Measurements from ENCODE around the gene NPIPA5. TPM values are rescaled to one million over a fixed set of nuclear protein-coding genes. Genes with fewer than 3 reads are reported as not detected.
"Not testable (repeated sequence)": the region's sequence is repeated elsewhere in the genome, so short reads cannot be mapped to it uniquely, and the experiment has no call there.

Gene NPIPA5
- total and polyA plus RNA-seq, 5 donors, result 5.0 to 18.5 (median 7.3) TPM

DNA sequence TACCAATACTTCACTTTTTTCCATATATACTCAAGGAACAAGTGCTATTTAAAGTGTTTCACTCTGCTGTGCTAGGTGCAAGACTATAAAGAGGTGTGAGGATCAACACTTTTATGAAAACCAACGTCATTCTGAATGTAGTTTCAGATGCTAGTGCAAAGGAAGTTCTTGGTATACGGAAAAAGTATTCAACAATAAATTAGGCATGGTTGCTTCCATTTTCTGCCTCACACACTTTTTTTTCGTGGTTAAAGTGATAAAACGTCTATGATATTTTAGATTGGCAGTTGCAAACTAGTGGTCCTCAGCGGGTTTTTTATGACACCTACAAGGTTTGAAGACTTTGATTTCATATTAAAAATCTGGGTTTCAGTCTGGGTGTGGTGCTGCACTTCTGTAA, 11.8 kb upstream of the NPIPA5 start:
- DNase-seq; ATAC-seq; intact Hi-C loops (cut with DNase I); H3K27ac ChIP-seq (ENCODE audit: low read length); H3K4me1 ChIP-seq (ENCODE audit: control insufficient read depth, insufficient read depth, low read length); H3K9me3 ChIP-seq (ENCODE audit: control insufficient read depth, low read length); H3K4me3 ChIP-seq (ENCODE audit: low read length); H3K27me3 ChIP-seq (ENCODE audit: control insufficient read depth, insufficient read depth): not testable (repeated sequence)
- WGBS, result 74% methylated on average over 5 of the region's 5 CpGs

- H3K4me3 ChIP-seq (ENCODE audit: low read length); DNase-seq; H3K9me3 ChIP-seq (ENCODE audit: control insufficient read depth, low read length); H3K27me3 ChIP-seq (ENCODE audit: control insufficient read depth, insufficient read depth); intact Hi-C loops (cut with DNase I); ATAC-seq; H3K4me1 ChIP-seq (ENCODE audit: control insufficient read depth, insufficient read depth, low read length); H3K27ac ChIP-seq (ENCODE audit: low read length): not testable (repeated sequence)
- 77% methylated on average over 6 of the region's 6 CpGs for WGBS
Observed at GRCh38 chr16:15388060-15388459, 10.0 kb upstream of the NPIPA5 start.

- intact Hi-C loops (cut with DNase I); H3K9me3 ChIP-seq (ENCODE audit: control insufficient read depth, low read length); ATAC-seq; H3K27ac ChIP-seq (ENCODE audit: low read length); H3K4me3 ChIP-seq (ENCODE audit: low read length); H3K27me3 ChIP-seq (ENCODE audit: control insufficient read depth, insufficient read depth); H3K4me1 ChIP-seq (ENCODE audit: control insufficient read depth, insufficient read depth, low read length); DNase-seq: not testable (repeated sequence)
- WGBS, result 46% methylated on average over 3 of the region's 3 CpGs
Observed at GRCh38 chr16:15382810-15383209, 4.7 kb upstream of the NPIPA5 start.

DNA sequence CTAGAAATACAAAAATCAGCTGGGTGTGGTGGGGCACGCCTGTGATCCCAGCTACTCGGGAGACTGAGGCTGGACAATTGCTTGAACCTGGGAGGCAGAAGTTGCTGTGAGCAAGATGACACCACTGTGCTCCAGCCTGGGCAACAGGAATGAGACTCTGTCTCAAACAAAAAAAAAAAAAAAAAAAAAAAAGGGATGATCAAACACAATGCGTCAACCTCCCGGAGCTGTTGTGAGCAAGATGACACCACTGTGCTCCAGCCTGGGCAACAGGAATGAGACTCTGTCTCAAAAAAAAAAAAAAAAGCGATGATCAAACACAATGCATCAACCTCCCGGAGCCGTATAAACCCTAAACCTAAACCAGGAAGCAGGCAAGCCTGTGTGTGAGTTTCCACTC, 20.6 kb downstream of the NPIPA5 start:
- WGBS, result 81% methylated on average over 3 of the region's 7 CpGs
- H3K27ac ChIP-seq (ENCODE audit: low read length); DNase-seq; intact Hi-C loops (cut with DNase I); H3K4me3 ChIP-seq (ENCODE audit: low read length); H3K9me3 ChIP-seq (ENCODE audit: control insufficient read depth, low read length); H3K27me3 ChIP-seq (ENCODE audit: control insufficient read depth, insufficient read depth); ATAC-seq; H3K4me1 ChIP-seq (ENCODE audit: control insufficient read depth, insufficient read depth, low read length): not testable (repeated sequence)

GRCh38 chr16:15354846-15355245, 23.2 kb downstream of the NPIPA5 start:
- H3K4me1 ChIP-seq (ENCODE audit: control insufficient read depth, insufficient read depth, low read length); ATAC-seq; H3K4me3 ChIP-seq (ENCODE audit: low read length); H3K9me3 ChIP-seq (ENCODE audit: control insufficient read depth, low read length); H3K27ac ChIP-seq (ENCODE audit: low read length); intact Hi-C loops (cut with DNase I); DNase-seq; H3K27me3 ChIP-seq (ENCODE audit: control insufficient read depth, insufficient read depth): not testable (repeated sequence)
- WGBS, result no CpG with 5 or more reads among the region's 2 CpGs

GRCh38 chr16:15352852-15353251, 25.2 kb downstream of the NPIPA5 start:
- H3K4me1 ChIP-seq (ENCODE audit: control insufficient read depth, insufficient read depth, low read length); ATAC-seq; intact Hi-C loops (cut with DNase I); H3K27me3 ChIP-seq (ENCODE audit: control insufficient read depth, insufficient read depth); H3K9me3 ChIP-seq (ENCODE audit: control insufficient read depth, low read length); H3K4me3 ChIP-seq (ENCODE audit: low read length); H3K27ac ChIP-seq (ENCODE audit: low read length); DNase-seq: not testable (repeated sequence)
- WGBS, result 67% methylated on average over 1 of the region's 3 CpGs

- peak in 1 of 2 donors; percentile 45 for ATAC-seq
- H3K27me3 ChIP-seq (ENCODE audit: control insufficient read depth, insufficient read depth); DNase-seq; intact Hi-C loops (cut with DNase I); H3K4me1 ChIP-seq (ENCODE audit: control insufficient read depth, insufficient read depth, low read length); H3K4me3 ChIP-seq (ENCODE audit: low read length); H3K27ac ChIP-seq (ENCODE audit: low read length); H3K9me3 ChIP-seq (ENCODE audit: control insufficient read depth, low read length): not testable (repeated sequence)
- no CpG with 5 or more reads among the region's 5 CpGs for WGBS
Observed at GRCh38 chr16:15351745-15352144, 26.3 kb downstream of the NPIPA5 start.

DNA sequence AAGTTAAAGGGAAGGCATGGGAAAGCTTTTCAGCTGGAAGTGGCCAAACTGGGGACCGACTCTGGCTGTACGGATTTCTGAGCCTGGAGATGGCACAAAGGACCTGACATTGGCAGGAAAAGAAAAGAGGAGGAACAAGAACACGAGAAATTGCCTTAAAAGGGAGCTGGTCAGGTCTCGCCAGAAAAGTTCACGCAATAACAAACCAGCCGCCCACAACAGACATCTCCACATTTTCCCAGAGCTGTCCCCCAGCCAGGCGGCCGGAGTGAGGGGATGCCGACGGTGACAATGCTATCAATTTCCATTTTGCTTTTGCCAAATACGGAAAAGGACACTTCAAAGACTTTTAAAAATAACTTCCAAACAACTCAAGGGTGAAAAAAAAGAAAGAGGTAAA, 26.8 kb downstream of the NPIPA5 start:
- H3K27ac ChIP-seq (ENCODE audit: low read length); H3K9me3 ChIP-seq (ENCODE audit: control insufficient read depth, low read length); H3K4me1 ChIP-seq (ENCODE audit: control insufficient read depth, insufficient read depth, low read length); H3K4me3 ChIP-seq (ENCODE audit: low read length); H3K27me3 ChIP-seq (ENCODE audit: control insufficient read depth, insufficient read depth); intact Hi-C loops (cut with DNase I): not testable (repeated sequence)
- ATAC-seq, result peak; percentile 59
- WGBS, result no CpG with 5 or more reads among the region's 11 CpGs
- peak in 2 of 3 donors; percentile 11 to 37 for DNase-seq

DNA sequence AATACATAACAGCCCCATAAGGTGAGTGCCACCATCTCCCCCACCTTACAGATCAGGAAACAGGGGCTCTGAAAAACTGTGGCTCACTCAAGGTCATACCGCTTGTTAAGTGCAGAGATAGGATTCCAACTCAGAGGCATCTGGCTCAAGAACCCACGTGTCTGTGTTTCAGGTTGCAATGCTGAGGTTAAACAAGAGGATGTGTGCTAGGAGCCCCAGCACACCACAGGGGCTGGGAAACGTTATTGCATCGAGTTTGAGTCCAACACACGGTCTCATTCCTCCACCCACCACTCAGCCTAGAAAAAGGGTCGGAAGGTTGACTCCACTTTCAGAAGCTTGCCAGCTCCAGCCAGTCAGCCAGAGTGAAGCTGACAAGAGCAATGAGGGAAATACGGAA, 29.4 kb downstream of the NPIPA5 start:
- DNase-seq; H3K27ac ChIP-seq (ENCODE audit: low read length); intact Hi-C loops (cut with DNase I); H3K4me3 ChIP-seq (ENCODE audit: low read length); H3K4me1 ChIP-seq (ENCODE audit: control insufficient read depth, insufficient read depth, low read length); H3K27me3 ChIP-seq (ENCODE audit: control insufficient read depth, insufficient read depth); H3K9me3 ChIP-seq (ENCODE audit: control insufficient read depth, low read length); ATAC-seq: not testable (repeated sequence)
- WGBS, result no CpG with 5 or more reads among the region's 7 CpGs

DNA sequence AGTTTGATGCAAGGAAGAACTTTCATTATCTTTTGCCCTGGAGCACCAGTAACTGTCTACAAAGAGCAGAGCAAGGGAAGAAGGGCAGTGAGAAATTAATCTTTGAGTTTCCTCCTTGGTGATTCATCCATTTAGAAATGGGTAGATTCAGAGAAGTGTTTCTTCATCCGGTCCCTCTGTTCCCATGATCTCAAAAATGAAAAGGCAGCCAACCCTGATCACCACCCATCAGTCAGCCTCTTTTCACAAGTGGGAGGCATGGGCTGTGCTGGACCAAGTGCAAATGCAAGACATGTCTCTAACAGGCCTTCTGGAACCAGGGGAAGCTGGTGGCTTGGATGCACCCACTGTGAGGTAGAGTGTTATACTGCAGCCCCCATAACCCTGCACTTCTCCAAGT, 35.8 kb downstream of the NPIPA5 start:
- DNase-seq; ATAC-seq; H3K4me1 ChIP-seq (ENCODE audit: control insufficient read depth, insufficient read depth, low read length); H3K27ac ChIP-seq (ENCODE audit: low read length); intact Hi-C loops (cut with DNase I); H3K27me3 ChIP-seq (ENCODE audit: control insufficient read depth, insufficient read depth); H3K4me3 ChIP-seq (ENCODE audit: low read length); H3K9me3 ChIP-seq (ENCODE audit: control insufficient read depth, low read length): not testable (repeated sequence)
- no CpG with 5 or more reads among the region's 1 CpG for WGBS

DNA sequence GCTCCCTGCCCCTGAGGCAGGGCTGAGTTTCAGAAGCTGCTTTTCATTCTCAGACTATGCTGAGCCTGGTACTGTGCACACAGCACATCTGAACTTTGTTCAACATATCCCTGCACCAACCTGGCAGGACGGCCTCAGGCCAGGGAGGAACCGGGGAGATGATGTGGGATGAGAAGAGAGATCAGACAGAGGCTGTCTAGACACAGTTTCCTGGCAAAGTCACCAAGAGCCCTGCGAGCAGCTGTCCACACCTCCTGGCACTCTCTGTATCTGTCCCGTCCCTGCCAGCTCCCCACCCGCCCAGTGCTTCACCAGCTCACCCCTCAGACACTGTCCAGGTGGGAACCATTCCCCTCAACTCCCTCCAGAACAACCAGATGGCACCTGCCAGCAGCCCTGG, 39.1 kb downstream of the NPIPA5 start:
- intact Hi-C loops (cut with DNase I), result not testable (repeated sequence)

DNA sequence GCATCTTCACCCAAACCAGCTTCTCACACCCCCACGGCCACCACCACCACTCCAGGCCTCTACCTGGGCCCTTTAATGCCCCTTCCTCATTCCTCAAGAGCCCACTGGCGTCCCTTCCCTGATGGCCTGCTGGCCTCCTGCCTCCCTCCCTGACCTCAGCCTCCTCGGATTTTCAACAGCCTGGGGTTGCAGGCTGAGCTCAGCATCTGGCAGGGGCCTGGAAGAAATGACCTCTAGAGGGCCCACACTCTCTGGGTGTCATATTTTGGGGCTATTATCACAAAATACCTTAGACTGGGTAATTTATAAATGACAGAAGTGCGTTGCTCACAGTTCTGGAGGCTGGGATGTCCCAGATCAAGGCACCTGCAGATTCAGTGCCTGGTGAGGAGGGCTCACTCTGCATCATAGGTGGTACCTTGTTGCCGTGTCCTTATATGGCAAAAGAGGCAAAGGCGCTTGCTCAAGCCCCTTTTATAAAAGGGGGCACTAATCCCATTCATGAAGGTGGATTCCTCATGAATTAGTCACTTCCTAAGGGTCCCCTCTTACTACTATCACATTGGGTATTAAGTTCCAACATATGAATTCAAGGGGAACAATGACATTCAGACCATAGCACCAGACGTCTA, 40.0 kb downstream of the NPIPA5 start:
- DNase-seq; H3K27me3 ChIP-seq (ENCODE audit: control insufficient read depth, insufficient read depth); H3K27ac ChIP-seq (ENCODE audit: low read length); H3K4me1 ChIP-seq (ENCODE audit: control insufficient read depth, insufficient read depth, low read length); intact Hi-C loops (cut with DNase I); H3K9me3 ChIP-seq (ENCODE audit: control insufficient read depth, low read length); ATAC-seq; H3K4me3 ChIP-seq (ENCODE audit: low read length): not testable (repeated sequence)
- 57% methylated on average over 2 of the region's 7 CpGs for WGBS

More for the DNA sequence above, 39.1 kb downstream of the NPIPA5 start:
- not testable (repeated sequence) for H3K27ac ChIP-seq (ENCODE audit: low read length); H3K4me3 ChIP-seq (ENCODE audit: low read length); H3K9me3 ChIP-seq (ENCODE audit: control insufficient read depth, low read length); H3K4me1 ChIP-seq (ENCODE audit: control insufficient read depth, insufficient read depth, low read length); H3K27me3 ChIP-seq (ENCODE audit: control insufficient read depth, insufficient read depth); DNase-seq
- no CpG with 5 or more reads among the region's 5 CpGs for WGBS
- ATAC-seq, result peak; percentile 43 to 46

Data from right cardiac atrium (tissue), 5 donors.